Effector CD4-positive, alpha-beta T cell (primary cell): ENCODE results near the gene ZFAND3.

Source experiments
- DNase-seq: peaks from one replicate; pipeline ENCODE4 v3.0.0-alpha.2; 2020

ZFAND3 gene

DNA sequence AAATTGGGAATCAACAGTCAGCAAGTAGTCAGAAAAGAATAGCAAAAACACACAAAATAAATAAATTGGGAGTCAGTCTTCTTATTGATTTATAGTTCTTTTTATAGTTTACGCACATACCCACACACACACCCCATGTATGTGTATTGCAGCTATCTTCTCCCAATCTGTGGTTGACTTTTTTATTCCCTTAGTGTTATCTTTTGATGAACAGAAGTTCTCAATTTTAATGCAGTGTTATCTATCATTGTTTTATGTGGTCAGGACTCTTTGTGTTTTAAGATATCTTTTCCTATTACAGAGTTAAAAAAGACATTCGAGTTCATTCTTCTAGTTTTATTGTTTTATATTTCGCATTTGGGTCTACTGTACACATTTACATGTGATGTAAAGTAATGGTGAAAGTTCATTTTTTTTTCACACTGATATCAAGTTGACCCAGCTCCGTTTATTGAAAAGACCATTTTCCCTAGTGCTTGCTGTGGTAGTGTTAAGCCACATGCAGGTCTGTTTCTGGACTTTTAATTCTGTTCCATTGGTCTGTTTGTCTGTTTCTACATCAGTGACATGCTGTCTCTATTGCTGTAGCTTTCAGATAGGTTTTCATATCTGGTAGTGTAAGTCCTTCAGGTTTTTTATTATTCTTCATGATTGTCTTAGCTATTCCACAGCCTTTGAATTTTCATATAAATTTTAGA, 78.4 kb downstream of the ZFAND3 start:
- no peak for DNase-seq

GRCh38 chr6:37903351-37904340, 84.1 kb downstream of the ZFAND3 start:
- no peak for DNase-seq

- no peak for DNase-seq
Measured at GRCh38 chr6:37904590-37904989, 85.1 kb downstream of the ZFAND3 start.

DNA sequence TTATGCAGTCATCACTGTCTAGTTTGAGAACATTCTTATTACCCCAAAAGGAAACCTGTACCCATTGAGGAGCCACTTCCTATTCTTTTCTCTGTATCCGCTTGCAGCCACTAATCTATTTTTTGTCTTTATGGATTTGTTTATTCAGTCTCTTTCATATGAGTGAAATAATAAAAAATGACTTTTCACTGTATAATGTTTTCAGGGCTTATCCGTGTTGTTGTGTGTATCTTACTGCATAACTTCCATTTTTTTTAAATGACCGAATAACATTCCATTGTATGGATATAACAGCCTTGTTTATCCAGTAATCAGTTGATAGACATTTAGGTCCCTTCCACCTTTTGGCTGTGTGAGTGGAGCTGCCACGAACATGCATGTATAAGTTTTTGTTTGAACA, 86.6 kb downstream of the ZFAND3 start:
- DNase-seq, result no peak

GRCh38 chr6:37910998-37911397, 91.5 kb downstream of the ZFAND3 start:
- DNase-seq, result no peak

GRCh38 chr6:37913210-37913609, 93.7 kb downstream of the ZFAND3 start:
- DNase-seq, result no peak

GRCh38 chr6:37915463-37915862, 95.9 kb downstream of the ZFAND3 start:
- no peak for DNase-seq

DNA sequence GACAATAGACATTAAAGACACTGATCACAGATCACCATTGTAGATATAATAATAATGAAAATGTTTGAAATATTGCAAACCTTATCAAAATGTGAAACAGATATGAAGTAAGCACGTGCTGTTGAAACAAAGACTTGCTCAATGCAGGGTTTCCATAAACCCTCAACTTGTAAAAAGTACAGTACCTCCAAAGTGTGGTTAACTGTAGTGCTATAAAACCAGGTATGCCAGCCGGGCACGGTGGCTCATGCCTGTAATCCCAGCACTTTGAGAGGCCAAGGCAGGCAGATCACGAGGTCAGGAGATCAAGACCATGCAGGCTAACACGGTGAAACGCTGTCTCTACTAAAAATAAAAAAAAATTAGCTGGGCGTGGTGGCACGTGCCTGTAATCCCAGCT, 96.6 kb downstream of the ZFAND3 start:
- DNase-seq, result no peak

- DNase-seq, result no peak
Measured at GRCh38 chr6:37916675-37917074, 97.1 kb downstream of the ZFAND3 start.

GRCh38 chr6:37917566-37917965, 98.0 kb downstream of the ZFAND3 start:
- no peak for DNase-seq

DNA sequence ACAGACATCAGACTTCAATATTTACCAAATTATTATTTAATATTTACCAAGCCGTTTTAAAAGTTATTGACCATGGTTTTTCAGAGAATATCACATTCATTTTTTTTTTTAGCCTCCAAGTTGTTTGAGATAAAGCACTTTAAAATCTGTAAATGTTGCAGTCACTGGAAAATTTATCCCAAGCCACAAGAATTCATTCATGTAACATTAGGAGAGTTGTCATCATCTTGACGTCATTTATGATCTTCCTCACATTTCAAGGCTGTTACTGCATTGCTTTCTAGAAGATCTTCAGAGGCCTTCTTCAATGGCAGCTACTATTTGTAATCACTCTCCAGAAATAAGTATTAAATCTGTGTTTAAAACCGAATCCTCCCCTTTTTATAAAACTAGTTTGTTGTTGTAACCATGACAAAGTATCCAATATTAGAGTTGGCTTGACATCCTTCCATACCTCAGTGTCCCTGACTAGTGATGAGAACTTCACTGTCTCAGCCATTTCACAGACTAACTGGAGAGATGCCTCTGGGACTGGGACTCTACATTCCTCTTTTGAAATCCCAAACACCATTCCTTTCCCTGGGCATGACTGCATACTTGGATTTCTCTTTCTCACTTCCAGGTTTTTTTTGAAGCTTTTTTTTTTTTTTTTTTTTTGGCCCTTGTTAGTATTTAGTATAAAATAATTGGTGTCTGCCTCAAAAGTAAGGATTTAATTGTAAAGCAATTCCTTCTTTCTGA, 100.1 kb downstream of the ZFAND3 start:
- DNase-seq, result no peak

GRCh38 chr6:37920667-37921066, 101.1 kb downstream of the ZFAND3 start:
- DNase-seq, result no peak

DNA sequence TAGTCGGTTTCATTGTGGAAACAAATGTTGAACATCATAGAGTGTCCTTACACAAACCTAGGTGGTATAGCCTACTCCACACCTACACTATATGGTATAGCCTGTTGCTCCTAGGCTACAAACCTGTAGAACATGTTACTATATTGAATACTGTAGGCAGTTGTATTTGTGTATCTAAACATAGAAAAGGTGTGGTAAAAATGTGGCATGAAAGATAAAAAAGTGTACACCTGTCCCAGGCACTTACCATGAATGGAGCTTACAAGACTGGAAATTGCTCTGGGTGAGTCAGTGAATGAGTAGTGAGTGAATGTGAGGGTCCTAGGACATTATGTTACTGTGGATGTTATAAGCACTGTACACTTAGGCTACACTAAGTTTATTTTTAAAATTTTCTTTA, 103.0 kb downstream of the ZFAND3 start:
- DNase-seq, result no peak

DNA sequence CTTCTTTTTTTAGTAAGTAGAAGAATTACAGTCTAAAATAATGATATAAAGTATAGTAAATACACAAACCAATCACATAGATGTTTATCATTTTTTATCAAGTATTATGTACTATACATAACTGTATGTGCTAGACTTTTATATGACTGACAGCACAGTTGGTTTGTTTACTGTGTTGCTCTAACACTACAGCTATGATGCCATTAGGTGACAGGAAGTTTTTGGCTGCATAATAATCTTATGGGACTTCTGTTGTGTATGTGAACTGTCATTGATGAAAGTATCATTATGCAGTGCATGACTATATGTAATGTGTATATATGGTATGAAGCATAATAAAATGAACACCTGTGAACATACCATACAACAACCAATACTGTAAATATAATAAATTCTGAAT, 104.0 kb downstream of the ZFAND3 start:
- no peak for DNase-seq

DNA sequence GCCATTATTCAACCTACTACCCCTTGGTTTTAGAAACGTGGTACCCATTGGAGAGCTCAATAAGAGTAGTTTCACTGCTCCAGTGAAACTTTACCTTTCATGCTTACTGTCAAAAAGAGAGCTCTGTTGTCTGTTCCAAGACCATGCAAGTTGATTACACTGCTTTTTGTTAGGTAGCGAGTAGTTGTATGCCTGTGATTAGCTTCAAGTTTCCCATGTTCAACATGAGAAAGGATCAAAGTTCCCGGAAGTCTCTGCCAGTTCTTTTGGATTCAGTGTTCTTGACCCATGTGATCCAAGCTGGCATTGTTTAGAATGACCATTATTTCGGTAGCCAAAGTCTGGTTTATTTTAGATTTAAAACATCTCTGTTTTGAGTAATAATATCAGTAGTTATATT, 107.1 kb downstream of the ZFAND3 start:
- DNase-seq, result no peak

- DNase-seq, result no peak
Measured at GRCh38 chr6:37928217-37928616, 108.7 kb downstream of the ZFAND3 start.

DNA sequence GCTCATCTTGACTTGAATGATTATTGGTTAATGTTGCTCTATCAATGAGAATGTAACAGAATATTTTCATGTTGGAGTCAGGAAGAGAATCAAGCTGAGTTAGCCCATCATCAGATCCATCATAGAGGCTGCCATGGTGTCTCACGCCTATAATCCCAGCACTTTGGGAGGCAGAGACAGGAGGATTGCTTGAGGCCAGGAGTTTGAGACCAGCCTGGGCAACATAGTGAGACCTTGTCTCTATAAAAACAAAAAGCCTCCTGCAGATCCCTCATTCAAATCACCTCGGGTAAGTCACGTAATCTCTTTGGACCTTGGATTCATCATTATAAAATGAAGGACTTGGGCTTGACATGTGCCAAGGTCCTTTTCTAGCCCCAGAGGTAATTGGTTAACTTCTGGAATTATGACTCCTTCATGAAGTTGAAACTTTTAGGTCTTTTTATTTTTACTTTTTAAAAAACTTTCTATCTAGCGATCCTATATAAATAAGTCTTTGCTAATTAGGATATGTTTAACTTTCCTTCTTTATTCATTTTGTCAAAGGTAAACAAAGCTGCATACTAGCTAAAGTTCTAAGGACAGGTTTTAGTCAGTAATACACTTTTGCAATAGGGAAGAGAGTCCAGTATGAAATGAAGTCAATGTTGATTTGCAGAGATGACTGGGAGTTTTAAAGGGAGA, 110.9 kb downstream of the ZFAND3 start:
- no peak for DNase-seq

GRCh38 chr6:37931066-37931465, 111.5 kb downstream of the ZFAND3 start:
- no peak for DNase-seq

GRCh38 chr6:37934276-37934675, 114.7 kb downstream of the ZFAND3 start:
- no peak for DNase-seq

- DNase-seq, result no peak
Measured at GRCh38 chr6:37936150-37936549, 116.6 kb downstream of the ZFAND3 start.

DNA sequence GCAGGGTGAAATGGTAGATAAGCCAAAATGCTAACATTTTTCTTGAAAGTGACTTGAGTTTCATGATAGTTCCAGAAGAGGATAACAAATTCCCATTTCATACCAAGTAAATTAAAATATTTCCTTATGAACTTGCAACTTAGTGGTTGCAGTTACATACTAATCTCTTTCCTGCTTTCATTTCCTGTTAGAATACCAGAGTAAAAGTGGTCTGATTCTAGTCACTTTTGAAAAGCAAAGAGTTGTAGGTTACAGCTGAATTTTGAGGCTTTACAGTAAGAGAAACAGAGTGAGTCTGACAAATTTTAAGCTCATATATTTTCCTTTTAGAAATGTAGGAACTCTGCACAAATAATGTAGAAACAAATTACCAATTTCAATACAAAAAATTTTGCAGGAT, 117.4 kb downstream of the ZFAND3 start:
- DNase-seq, result no peak

DNA sequence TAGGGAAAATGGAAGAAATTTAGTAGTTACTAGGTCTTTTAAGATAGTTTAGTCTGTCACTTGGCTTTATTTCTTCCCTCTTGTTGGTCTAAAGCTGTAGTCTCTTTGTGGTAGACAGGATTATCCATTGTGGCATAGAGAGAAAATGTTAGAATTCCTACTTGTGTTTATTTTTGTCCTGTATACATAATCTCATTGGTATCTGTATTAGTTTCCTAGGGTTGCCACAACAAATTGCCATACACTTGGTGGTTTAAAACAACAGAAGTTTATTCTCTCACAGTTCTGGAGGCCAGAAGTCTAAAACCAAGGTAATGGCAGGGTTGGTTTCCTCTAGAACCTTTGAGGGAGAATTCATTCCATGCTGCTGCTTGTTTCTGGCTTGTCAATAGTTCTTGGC, 119.4 kb downstream of the ZFAND3 start:
- DNase-seq, result no peak
